NOMO-1 (cell line): ENCODE results near the gene CCNL2.
"Not testable (repeated sequence)": the region's sequence is repeated elsewhere in the genome, so short reads cannot be mapped to it uniquely, and the experiment has no call there.

Experiments
- DNase-seq, 2 experiments: peaks; one replicate each; lab custom pipeline; 2025; ENCODE audit not compliant: unreplicated experiment in 2 of 2; lab: John Stamatoyannopoulos, UW

Gene CCNL2

GRCh38 chr1:1402072-1402900 is 3.2 kb upstream of the CCNL2 start:
- DNase-seq, result peak; percentile 14 to 16

DNA sequence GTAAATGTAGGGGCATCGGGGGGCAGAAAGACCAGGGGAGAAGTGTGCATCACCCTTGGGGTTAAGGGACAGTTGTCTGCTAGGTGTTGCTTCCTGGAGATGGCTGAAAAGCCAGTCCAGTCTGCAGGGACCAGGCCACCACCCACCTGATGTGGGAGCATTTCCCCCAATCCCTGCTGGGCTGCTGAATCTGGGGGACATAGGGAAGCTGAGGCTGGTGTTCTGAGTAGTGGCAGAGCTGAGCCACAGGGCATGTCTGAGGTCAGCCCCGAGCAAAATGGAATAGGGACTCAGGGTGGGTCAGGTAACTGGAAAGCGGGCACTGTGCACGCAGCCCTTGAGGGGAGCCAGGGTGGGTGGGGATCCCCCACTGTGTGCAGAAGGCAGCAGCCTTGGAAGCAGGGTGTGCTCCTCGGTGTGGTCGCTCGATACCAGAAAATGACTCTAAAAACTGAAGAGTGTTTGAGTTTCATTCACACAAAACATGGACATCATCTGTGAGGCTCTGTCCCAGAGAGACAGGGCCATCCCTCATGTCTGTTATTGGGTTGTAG is 2.4 kb upstream of the CCNL2 start:
- DNase-seq, result no peak

DNA sequence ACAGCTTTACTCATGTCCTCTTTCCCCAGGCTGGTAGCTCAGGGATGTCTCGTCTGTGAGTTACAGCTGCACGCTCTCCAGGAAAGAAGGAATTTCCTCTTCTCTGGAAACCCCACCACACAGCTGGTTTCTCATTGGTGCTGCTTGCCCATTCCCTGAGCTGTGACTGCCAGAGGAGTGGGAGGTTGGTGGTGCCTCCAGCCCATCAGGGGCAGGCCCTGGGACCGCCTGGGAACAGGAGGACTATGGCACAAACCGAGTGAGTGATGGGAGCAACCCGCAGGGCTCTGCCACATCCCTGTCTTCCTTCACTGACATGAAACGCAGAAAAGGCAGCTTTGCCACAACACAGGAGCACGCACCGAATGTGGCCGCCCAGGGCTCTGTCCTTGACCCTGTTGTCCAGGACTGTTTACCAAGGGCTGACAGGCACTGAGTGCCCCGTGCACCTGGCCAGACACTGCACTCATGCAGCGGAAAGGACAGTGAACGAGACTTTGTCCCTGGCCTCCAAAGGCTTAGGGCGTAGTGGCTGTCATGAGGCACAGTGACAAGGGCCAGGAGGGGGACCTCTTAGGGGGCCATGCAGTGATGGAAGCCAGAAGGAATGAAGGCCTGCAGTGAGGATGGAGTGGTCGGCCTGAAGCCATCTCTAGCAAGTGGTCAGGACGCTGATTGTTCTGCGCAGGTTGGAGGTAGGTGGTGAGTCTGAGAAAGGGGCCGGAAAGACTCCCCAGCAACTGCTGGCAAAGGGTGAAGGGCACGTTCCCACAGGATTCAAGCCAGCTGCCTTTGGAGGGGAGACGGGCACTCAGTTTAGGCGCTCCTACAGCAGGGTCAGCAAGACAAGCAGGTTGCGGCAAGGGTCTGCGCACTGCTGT is 1.7 kb upstream of the CCNL2 start:
- DNase-seq, result no peak

- no peak for DNase-seq
Observed at GRCh38 chr1:1399872-1400575, 889 bp upstream of the CCNL2 start.

DNA sequence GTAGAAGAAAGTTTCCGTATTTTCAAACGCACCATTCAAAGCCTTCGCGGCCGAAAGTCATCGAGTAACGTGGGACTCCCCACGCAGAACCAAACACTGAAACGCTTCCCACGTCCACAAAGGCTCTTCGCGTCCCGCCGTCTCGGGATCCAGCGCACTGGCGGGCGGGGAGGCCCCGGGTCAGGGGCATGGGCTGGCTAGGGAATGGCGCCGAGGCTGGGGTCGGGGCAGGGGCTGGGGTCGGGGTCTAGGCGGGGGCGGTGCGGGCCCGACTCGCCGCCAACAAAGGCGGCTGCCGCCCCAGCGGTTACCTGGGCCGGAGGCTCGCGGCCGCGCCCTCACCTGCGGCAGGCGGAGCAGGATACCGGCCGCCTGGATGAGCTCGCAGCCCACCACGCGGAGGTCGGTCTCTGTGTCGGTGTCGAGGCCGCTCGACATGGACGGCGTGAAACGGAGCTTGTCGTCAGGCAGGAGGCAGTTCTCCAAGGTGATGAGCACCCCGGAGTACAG is 403 bp downstream of the CCNL2 start:
- no peak for DNase-seq

GRCh38 chr1:1397839-1398523 is 1.2 kb downstream of the CCNL2 start:
- peak in 1 of 2 experiments; percentile 36 for DNase-seq

GRCh38 chr1:1395166-1395565 is 4.0 kb downstream of the CCNL2 start:
- no peak for DNase-seq

DNA sequence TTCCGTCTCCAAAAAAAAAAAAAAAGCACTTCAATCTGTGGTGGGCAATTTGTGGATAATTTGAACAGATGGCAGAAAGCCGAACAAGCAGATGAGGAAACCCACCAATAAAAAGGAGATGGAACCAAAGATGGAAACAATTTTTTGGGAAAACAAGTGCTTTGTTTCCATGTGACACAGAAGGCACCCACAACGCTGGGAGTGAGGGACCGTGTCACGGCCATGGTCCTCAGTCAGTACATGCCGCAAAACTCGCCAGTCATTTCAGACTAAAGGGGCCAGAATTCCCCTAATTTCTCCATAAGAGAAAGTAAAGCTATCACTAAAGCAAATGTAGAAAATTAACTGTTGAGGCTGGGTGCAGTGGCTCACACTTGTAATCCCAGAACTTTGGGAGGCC is 5.0 kb downstream of the CCNL2 start:
- DNase-seq, result no peak

GRCh38 chr1:1393428-1393827 is 5.7 kb downstream of the CCNL2 start:
- DNase-seq, result no peak

DNA sequence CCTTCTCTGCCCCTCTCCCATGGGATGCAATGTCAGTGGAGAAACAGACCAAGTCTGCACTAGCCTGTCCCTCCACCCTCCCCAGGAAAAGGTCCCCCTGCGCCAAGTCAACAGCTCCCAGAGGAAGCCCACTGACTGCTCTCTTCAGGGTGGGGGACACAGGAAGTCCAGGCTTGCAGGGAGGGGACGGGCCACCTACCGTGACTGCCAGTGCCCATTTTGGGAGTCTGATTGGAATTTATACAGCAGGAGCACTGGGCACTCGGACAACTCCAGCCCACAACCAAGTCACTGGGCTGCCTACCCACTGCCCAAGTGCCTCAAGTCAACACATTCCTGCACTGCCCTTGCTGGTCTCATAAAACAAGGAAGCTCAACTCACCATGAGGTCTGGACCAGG is 6.1 kb downstream of the CCNL2 start:
- DNase-seq, result no peak

DNA sequence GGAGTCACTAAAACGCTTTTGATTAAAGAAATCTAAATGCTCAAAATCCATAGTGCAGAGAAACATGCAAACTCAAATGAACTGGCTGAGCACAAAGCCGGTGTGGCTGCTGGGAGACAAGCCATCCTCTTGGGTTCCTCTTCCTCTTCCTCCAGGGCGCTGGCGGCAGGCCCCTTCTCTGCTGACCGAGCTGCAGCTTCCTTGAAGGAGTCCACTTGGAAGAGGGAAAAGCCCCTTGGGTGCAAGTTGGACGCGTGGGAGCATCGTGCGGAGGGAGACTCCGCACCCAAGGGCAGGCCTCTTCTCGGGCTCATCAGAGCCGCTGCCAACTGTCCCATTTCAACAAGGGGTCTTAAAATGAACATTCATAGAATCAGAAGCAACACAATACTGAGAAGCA is 7.9 kb downstream of the CCNL2 start:
- DNase-seq, result no peak

GRCh38 chr1:1390675-1391074 is 8.5 kb downstream of the CCNL2 start:
- DNase-seq, result no peak

DNA sequence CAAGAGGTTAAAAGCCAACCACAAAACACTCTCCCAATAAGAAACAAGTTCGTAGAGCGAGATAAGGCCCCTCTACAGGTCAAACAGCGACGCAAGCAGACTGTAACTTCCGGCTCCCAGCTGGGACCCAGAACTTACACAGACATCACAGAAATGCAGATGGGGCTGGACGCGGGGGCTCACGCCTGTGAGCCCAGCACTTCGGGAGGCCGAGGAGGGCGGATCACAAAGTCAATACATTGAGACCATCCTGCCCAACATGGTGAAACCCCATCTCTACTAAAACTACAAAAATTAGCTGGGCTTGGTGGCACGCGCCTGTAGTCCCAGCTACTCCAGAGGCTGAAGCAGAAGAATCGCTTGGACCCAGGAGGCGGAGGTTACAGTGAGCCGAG is 11.1 kb downstream of the CCNL2 start:
- no peak for DNase-seq

GRCh38 chr1:1387098-1388077 is 11.7 kb downstream of the CCNL2 start:
- no peak for DNase-seq

GRCh38 chr1:1385931-1386330 is 13.2 kb downstream of the CCNL2 start:
- no peak for DNase-seq

DNA sequence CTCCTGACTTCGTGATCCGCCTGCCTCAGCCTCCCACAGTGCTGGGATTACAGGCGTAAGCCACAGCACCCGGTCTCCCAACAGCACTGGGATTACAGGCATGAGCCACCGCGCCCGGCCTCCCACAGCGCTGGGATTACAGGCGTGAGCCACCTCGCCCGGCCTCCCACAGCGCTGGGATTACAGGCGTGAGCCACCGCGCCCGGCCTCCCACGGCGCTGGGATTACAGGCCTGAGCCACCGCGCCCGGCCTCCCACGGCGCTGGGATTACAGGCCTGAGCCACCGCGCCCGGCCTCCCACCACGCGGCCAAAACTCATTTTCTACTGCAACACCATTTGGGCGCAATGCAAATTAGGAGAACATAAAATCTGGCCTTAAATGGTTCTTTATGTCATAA is 13.8 kb downstream of the CCNL2 start:
- DNase-seq, result not testable (repeated sequence)

GRCh38 chr1:1381294-1381693 is 17.8 kb downstream of the CCNL2 start:
- no peak for DNase-seq

DNA sequence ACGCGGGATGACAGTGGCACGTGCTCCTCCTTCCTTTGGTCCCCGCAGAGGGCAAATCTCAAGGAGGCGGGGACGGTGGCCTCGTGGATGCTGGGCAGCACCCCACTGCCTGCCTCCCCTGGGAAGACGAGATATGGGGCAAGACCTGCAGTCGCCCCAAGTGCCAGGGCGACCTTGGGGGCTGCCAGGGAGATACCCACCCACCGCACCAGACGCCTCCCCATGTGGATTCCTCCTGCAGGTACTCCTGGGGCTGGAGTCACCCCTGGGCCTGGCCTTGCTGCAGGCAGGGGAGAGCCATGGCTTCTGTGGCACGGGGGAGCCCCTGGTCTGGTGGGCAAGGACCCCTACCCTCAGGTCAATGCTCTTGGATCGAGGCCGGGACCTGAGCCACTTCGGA is 18.3 kb downstream of the CCNL2 start:
- no peak for DNase-seq
